ENCODE data around the gene CCNK.

CCNK gene

GRCh38 chr14:99534333-99534732 is 53.1 kb downstream of the CCNK start:
- TF ChIP-seq, protein P1, sequence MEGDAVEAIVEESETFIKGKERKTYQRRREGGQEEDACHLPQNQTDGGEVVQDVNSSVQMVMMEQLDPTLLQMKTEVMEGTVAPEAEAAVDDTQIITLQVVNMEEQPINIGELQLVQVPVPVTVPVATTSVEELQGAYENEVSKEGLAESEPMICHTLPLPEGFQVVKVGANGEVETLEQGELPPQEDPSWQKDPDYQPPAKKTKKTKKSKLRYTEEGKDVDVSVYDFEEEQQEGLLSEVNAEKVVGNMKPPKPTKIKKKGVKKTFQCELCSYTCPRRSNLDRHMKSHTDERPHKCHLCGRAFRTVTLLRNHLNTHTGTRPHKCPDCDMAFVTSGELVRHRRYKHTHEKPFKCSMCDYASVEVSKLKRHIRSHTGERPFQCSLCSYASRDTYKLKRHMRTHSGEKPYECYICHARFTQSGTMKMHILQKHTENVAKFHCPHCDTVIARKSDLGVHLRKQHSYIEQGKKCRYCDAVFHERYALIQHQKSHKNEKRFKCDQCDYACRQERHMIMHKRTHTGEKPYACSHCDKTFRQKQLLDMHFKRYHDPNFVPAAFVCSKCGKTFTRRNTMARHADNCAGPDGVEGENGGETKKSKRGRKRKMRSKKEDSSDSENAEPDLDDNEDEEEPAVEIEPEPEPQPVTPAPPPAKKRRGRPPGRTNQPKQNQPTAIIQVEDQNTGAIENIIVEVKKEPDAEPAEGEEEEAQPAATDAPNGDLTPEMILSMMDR (IDR thresholded peaks at IDR 0.05), result no peak
- Histone ChIP-seq H3K27ac (no peak overlapping the region), H3K4me3 (no peak overlapping the region)
- no peak for DNase-seq (ENCODE audit: low spot score)

GRCh38 chr14:99534863-99535262 is 53.7 kb downstream of the CCNK start:
- H3K4me3 ChIP-seq, result no peak overlapping the region

DNA sequence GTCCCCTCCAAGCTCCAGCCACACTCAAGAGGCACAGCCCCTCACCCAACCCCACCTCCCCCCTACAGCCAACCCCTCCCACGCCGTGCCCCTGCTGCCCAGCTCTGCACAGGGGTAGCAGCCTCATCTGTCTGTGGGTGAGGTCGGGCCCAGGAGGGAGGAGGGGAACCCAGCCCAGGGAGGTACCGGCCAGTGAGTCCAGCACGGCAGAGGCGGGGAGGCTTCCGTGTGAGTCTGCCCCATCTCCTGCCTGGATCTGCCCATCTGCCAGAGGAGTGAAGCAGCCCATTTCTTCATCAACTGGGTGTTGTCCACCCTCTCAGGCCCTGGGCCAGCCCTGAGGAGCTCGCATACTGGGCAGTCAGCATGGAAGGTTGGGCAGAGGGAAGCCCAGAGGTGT is 54.2 kb downstream of the CCNK start:
- DNase-seq (ENCODE audit: low spot score), result no peak
- H3K27ac ChIP-seq, result no peak overlapping the region
- TF ChIP-seq, protein P1 (IDR thresholded peaks at IDR 0.05), result no peak
- H3K4me3 ChIP-seq, result no peak overlapping the region

More at GRCh38 chr14:99534863-99535262, 53.7 kb downstream of the CCNK start:
- DNase-seq (ENCODE audit: low spot score), result no peak
- H3K27ac ChIP-seq, result no peak overlapping the region
- TF ChIP-seq, protein P1 (IDR thresholded peaks at IDR 0.05), result no peak

- Histone ChIP-seq H3K4me3 (no peak overlapping the region), H3K27ac (no peak overlapping the region)
- DNase-seq (ENCODE audit: low spot score), result no peak
- TF ChIP-seq, protein P1 (IDR thresholded peaks at IDR 0.05), result no peak
Measured at GRCh38 chr14:99535908-99536778, 54.9 kb downstream of the CCNK start.

- Histone ChIP-seq H3K27ac (no peak overlapping the region), H3K4me3 (no peak overlapping the region)
- DNase-seq (ENCODE audit: low spot score), result no peak
- TF ChIP-seq, protein P1 (IDR thresholded peaks at IDR 0.05), result no peak
Measured at GRCh38 chr14:99537399-99537798, 56.2 kb downstream of the CCNK start.

GRCh38 chr14:99538275-99538674 is 57.1 kb downstream of the CCNK start:
- Histone ChIP-seq H3K4me3 (no peak overlapping the region), H3K27ac (no peak overlapping the region)
- no peak for DNase-seq (ENCODE audit: low spot score)
- TF ChIP-seq, protein P1 (IDR thresholded peaks at IDR 0.05), result no peak

DNA sequence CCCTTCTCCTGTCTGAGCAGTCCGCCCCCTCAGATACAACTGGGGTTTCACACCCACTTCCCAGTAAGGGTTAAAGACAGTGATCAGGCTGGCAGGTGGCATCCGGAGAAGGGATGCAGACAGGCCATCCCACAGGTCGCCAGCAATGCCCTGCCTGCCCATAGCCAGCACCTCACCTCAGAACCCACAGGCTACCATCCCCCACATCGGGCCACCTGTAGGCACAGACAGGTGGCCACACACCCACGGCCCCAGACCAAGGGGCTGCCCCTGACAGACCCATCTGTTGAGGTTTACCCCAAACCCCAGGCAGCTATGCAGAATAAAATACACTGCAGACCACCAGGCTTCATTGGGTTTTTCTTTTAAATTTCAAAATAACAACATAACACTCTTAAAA is 57.5 kb downstream of the CCNK start:
- no peak overlapping the region for H3K27ac ChIP-seq
- TF ChIP-seq, protein P1 (IDR thresholded peaks at IDR 0.05), result no peak

More for the DNA sequence above, 57.5 kb downstream of the CCNK start:
- H3K4me3 ChIP-seq, result no peak overlapping the region
- DNase-seq (ENCODE audit: low spot score), result no peak

All from coronary artery (tissue), 2 donors.